LNCAP (cell line): ENCODE results near the gene ATP13A2.

Source experiments
- TF ChIP-seq, protein P1 (sequence below): fragments of 450-650 bp; IDR thresholded peaks from 2 replicates; pipeline ENCODE4 v1.5.1; 2017; ENCODE audit warnings: mild to moderate bottlenecking

ATP13A2 gene

DNA sequence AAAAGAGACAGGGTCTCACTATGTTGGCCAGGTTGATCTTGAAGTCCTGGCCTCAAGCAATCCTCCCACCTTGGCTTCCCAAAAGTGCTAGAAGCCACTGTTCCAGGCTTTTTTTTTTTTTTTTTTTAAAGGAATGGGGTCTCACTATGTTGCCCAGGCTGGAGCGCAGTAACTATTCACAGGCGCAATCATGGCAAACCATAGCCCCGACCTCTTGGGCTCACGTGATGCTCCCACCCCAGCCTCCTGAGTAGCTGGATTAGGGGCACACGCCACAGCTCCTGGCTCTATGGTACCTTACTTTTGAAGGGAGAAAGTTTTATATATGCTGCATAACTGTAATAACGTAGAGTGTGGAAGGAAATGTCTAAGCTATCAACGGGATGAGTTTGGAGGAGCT is 5.7 kb upstream of the ATP13A2 start:
- TF ChIP-seq, protein P1, sequence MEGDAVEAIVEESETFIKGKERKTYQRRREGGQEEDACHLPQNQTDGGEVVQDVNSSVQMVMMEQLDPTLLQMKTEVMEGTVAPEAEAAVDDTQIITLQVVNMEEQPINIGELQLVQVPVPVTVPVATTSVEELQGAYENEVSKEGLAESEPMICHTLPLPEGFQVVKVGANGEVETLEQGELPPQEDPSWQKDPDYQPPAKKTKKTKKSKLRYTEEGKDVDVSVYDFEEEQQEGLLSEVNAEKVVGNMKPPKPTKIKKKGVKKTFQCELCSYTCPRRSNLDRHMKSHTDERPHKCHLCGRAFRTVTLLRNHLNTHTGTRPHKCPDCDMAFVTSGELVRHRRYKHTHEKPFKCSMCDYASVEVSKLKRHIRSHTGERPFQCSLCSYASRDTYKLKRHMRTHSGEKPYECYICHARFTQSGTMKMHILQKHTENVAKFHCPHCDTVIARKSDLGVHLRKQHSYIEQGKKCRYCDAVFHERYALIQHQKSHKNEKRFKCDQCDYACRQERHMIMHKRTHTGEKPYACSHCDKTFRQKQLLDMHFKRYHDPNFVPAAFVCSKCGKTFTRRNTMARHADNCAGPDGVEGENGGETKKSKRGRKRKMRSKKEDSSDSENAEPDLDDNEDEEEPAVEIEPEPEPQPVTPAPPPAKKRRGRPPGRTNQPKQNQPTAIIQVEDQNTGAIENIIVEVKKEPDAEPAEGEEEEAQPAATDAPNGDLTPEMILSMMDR = no peak

- TF ChIP-seq, protein P1 = no peak
These were observed 4.6 kb upstream of the ATP13A2 start for GRCh38 chr1:17016317-17016661.

DNA sequence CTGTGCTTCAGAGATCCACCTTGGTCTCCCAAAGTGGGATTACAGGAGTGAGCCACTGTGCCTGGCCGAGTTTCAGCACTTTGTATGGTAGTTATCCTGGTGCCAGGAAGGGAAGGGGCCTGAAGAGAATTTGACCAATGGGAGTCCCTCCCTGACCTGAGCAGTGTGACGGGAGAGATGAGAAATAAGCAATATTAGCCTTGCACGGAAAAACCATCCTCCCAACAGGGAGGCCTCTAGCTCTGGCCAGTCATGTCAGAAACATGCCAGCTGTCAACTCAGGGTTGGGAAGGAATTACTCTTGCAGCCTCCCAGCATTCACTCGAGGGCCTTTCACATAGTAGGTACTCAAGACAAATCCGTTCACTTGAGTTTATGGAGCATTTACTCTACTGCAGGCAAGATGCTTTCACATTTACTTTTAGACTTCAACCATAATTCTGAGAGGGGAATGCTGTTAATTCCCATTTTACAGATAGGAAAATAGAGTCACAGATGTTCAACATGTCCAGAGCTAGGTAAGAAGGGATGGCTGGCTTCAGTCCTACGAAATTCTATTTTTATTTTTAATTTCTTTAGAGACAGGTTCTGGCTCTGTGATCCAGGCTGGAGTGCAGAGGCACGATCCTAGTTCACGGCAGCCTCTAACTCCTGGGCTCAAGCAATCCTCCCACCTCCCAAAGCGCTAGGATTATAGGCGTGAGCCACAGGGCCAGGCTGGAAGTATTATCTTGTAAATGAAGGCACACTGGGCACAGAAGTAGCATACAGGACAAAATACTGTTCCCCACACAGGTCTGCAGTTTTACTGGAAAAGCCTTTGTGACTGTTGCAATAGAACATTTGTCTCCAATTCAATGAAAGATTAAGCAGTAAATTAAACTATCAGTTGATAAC is 3.2 kb upstream of the ATP13A2 start:
- TF ChIP-seq, protein P1 = no peak

- TF ChIP-seq, protein P1 = no peak
These were observed 2.0 kb upstream of the ATP13A2 start for GRCh38 chr1:17013491-17014320.

GRCh38 chr1:17012775-17013490 is 1.2 kb upstream of the ATP13A2 start:
- TF ChIP-seq, protein P1 = no peak

GRCh38 chr1:17011092-17011438 is 663 bp downstream of the ATP13A2 start:
- TF ChIP-seq, protein P1 = no peak

GRCh38 chr1:17009706-17010105 is 2.0 kb downstream of the ATP13A2 start:
- TF ChIP-seq, protein P1 = no peak
